Panc1 (cell line): ENCODE results near the gene PLIN5. TPM values are rescaled to one million over a fixed set of nuclear protein-coding genes. Genes with fewer than 3 reads are reported as not detected.

Experiments
- ATAC-seq: fragments of 200-7000 bp; cut with Tn5 transposase; 2 replicates; pipeline ENCODE4 v1.9.1; 2020; ENCODE audit warnings: mild to moderate bottlenecking, moderate library complexity
- BruUV-seq: library from RNA; stranded (reverse); fragments of 400-500 nt; replicated peaks from 2 replicates; lab custom pipeline; 2021; lab: Mats Ljungman, UMichigan
- CTCF ChIA-PET: fragments of 300-600 bp; sonication (Branson Sonifier 250); formaldehyde crosslinking; loops from one replicate; lab custom pipeline; 2022; ENCODE audit warnings: antibody characterized with exemption; lab: Charles Lee
- POLR2A ChIA-PET: fragments of 300-600 bp; sonication (Branson Sonifier 250); formaldehyde crosslinking; loops from one replicate; lab custom pipeline; 2022; ENCODE audit warnings: antibody characterized with exemption; lab: Charles Lee
- DNase-seq: peaks from one replicate; pipeline ENCODE4 v3.0.0-alpha.2; 2010; ENCODE audit warnings: low read depth, low spot score
- H3K27ac ChIP-seq: 2 replicates; pipeline ENCODE4 v1.5.1; 2011; ENCODE audit warnings: mild to moderate bottlenecking, low read length, inconsistent platforms
- H3K27me3 ChIP-seq: fragments of 200-500 bp; sonication (Bioruptor generic); 2 replicates; pipeline ENCODE4 v1.6.0; 2014; ENCODE audit warnings: low read length, inconsistent platforms; ENCODE audit not compliant: control insufficient read depth, insufficient read depth
- H3K36me3 ChIP-seq: fragments of 200-500 bp; sonication (Bioruptor generic); 2 replicates; pipeline ENCODE4 v1.5.1; 2014; ENCODE audit warnings: inconsistent platforms, mild to moderate bottlenecking, low read length, moderate library complexity; ENCODE audit not compliant: control insufficient read depth, insufficient read depth
- H3K4me1 ChIP-seq: 2 replicates; pipeline ENCODE4 v1.5.1; 2011; ENCODE audit warnings: inconsistent platforms, mild to moderate bottlenecking, low read length, moderate library complexity; ENCODE audit not compliant: control insufficient read depth, insufficient read depth
- H3K4me3 ChIP-seq, 2 experiments: 2 replicates each; pipeline ENCODE4 v1.5.1; 2011 to 2012; ENCODE audit warnings: low read depth in 2 of 2, low read length in 2 of 2, mild to moderate bottlenecking in 2 of 2, inconsistent platforms in 1 of 2, moderate library complexity in 1 of 2
- H3K9me3 ChIP-seq: fragments of 200-500 bp; sonication (Bioruptor generic); 2 replicates; pipeline ENCODE4 v1.5.1; 2014; ENCODE audit warnings: low read depth, mild to moderate bottlenecking, inconsistent platforms, low read length, moderate library complexity; ENCODE audit not compliant: control insufficient read depth, insufficient read depth
- POLR2AphosphoS5 ChIP-seq: IDR thresholded peaks from 2 replicates; pipeline ENCODE4 v1.6.1; 2012; ENCODE audit warnings: mild to moderate bottlenecking, low read depth, low read length, moderate library complexity
- SIN3A ChIP-seq: IDR thresholded peaks from 2 replicates; pipeline ENCODE4 v1.6.1; 2012; ENCODE audit warnings: low read depth, mild to moderate bottlenecking, low read length, moderate library complexity, borderline replicate concordance; ENCODE audit not compliant: insufficient read depth
- TCF7L2 ChIP-seq: IDR thresholded peaks from 2 replicates; pipeline ENCODE4 v1.6.1; 2011; ENCODE audit warnings: mild to moderate bottlenecking, low read depth, low read length, inconsistent platforms
- in situ Hi-C: cut with HindIII; loops from 2 replicates; pipeline ENCODE4 v1.10.0; 2016; ENCODE audit warnings: low sequenced_read_pairs, low pct_unique_long_range_greater_than_20kb
- intact Hi-C: fragments of 100-400 bp; cut with micrococcal nuclease; formaldehyde crosslinking; loops from one replicate; pipeline ENCODE4 v1.10.0; 2022; ENCODE audit not compliant: unreplicated experiment
- total RNA-seq: library from RNA; stranded (reverse); gene quantifications from one replicate; pipeline ENCODE4 v1.2.1, GENCODE V29; 2021; ENCODE audit not compliant: unreplicated experiment
- TF ChIP-seq, protein P1 (sequence below), 2 experiments: IDR thresholded peaks; 2 replicates each; pipeline ENCODE4 v1.6.1; 2011 to 2012; ENCODE audit warnings: low read depth in 2 of 2, control low read depth in 1 of 2, low read length in 1 of 2, mild to moderate bottlenecking in 1 of 2, moderate library complexity in 1 of 2; ENCODE audit not compliant: insufficient read depth in 1 of 2
- TF ChIP-seq, protein P2 (sequence below): fragments of 450-650 bp; IDR thresholded peaks from 2 replicates; pipeline ENCODE4 v1.5.1; 2017; ENCODE audit warnings: mild to moderate bottlenecking

PLIN5 gene
- total RNA-seq, 1 experiment from 2014 or later = 0.64 TPM

DNA sequence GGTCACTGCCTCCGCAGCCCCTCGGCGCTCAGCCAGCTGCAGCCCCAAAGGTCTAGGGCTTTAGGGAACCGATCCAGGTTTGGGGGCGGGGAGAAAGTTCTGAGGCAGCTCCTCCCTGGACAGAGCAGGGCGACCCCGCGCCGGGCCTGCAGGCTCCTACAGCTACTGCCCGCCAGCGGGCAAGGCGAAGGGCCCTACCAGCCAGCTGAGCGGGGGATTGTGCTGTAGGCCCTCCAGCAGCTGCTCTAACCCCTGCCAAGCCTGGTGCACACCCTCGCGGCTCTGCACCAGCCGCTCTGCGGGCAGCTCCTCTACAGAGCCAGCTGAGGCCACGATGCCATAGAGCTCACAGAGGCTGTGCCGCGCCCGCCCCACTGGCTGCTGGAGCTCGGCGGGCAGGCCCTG, 30.7 kb downstream of the PLIN5 start:
- H3K4me1 ChIP-seq = no peaks in the 10 kb centered on the region
- DNase-seq (no peak), ATAC-seq (no peak)
- intact Hi-C loops (no loop called here), in situ Hi-C loops (no loop called here)
- ChIA-PET POLR2A (no interaction called here), CTCF (interaction anchor here (0.6 kb wide), 1 partner anchor 12 kb away, joined by 5 read pairs; no protein-coding TSS in a partner anchor)
- no TSS peak for BruUV-seq
- H3K9me3 ChIP-seq = no peaks in the 10 kb centered on the region
- no peak overlapping the region for H3K27ac ChIP-seq
- H3K4me3 ChIP-seq = no peak overlapping the region
- no peaks in the 10 kb centered on the region for H3K27me3 ChIP-seq
- no peaks in the 10 kb centered on the region for H3K36me3 ChIP-seq
- TF ChIP-seq POLR2AphosphoS5 (no peak), SIN3A (no peak), TCF7L2 (no peak)
- TF ChIP-seq, protein P1, sequence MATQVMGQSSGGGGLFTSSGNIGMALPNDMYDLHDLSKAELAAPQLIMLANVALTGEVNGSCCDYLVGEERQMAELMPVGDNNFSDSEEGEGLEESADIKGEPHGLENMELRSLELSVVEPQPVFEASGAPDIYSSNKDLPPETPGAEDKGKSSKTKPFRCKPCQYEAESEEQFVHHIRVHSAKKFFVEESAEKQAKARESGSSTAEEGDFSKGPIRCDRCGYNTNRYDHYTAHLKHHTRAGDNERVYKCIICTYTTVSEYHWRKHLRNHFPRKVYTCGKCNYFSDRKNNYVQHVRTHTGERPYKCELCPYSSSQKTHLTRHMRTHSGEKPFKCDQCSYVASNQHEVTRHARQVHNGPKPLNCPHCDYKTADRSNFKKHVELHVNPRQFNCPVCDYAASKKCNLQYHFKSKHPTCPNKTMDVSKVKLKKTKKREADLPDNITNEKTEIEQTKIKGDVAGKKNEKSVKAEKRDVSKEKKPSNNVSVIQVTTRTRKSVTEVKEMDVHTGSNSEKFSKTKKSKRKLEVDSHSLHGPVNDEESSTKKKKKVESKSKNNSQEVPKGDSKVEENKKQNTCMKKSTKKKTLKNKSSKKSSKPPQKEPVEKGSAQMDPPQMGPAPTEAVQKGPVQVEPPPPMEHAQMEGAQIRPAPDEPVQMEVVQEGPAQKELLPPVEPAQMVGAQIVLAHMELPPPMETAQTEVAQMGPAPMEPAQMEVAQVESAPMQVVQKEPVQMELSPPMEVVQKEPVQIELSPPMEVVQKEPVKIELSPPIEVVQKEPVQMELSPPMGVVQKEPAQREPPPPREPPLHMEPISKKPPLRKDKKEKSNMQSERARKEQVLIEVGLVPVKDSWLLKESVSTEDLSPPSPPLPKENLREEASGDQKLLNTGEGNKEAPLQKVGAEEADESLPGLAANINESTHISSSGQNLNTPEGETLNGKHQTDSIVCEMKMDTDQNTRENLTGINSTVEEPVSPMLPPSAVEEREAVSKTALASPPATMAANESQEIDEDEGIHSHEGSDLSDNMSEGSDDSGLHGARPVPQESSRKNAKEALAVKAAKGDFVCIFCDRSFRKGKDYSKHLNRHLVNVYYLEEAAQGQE (IDR thresholded peaks at IDR 0.05; ENCODE audit: insufficient read depth in 1 of 2, low read depth in 2 of 2, low read length in 1 of 2) = no peak
- TF ChIP-seq, protein P2, sequence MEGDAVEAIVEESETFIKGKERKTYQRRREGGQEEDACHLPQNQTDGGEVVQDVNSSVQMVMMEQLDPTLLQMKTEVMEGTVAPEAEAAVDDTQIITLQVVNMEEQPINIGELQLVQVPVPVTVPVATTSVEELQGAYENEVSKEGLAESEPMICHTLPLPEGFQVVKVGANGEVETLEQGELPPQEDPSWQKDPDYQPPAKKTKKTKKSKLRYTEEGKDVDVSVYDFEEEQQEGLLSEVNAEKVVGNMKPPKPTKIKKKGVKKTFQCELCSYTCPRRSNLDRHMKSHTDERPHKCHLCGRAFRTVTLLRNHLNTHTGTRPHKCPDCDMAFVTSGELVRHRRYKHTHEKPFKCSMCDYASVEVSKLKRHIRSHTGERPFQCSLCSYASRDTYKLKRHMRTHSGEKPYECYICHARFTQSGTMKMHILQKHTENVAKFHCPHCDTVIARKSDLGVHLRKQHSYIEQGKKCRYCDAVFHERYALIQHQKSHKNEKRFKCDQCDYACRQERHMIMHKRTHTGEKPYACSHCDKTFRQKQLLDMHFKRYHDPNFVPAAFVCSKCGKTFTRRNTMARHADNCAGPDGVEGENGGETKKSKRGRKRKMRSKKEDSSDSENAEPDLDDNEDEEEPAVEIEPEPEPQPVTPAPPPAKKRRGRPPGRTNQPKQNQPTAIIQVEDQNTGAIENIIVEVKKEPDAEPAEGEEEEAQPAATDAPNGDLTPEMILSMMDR = no peak

DNA sequence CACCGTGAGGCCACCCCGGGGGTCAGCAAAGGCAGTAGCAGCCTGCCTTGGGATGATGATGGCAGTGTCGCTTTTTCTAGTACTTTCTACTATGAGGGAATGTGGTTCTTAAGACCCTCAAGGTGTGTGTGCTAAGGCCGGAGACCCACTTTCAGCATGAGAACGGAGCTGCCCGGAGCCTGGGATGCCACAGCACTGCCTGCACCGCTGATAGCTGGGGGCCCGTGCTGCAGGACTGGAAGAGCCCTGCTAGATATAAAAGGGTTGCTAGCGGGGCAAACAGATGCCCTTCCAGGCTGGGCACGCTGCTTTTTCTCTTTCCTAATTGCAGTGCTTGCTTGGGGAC, 31.2 kb downstream of the PLIN5 start:
- DNase-seq (no peak), ATAC-seq (no peak)
- Histone ChIP-seq H3K4me3 (no peak overlapping the region), H3K27ac (no peak overlapping the region), H3K27me3 (no peaks in the 10 kb centered on the region), H3K36me3 (no peaks in the 10 kb centered on the region), H3K9me3 (no peaks in the 10 kb centered on the region), H3K4me1 (no peaks in the 10 kb centered on the region)
- ChIA-PET CTCF (interaction anchor here (0.6 kb wide), 1 partner anchor 12 kb away, joined by 5 read pairs; no protein-coding TSS in a partner anchor), POLR2A (no interaction called here)
- TF ChIP-seq POLR2AphosphoS5 (no peak), TCF7L2 (no peak), SIN3A (no peak)
- TF ChIP-seq, protein P2 = no peak
- TF ChIP-seq, protein P1 (IDR thresholded peaks at IDR 0.05; ENCODE audit: insufficient read depth in 1 of 2, low read depth in 2 of 2, low read length in 1 of 2) = no peak
- no TSS peak for BruUV-seq
- in situ Hi-C loops = no loop called here
- intact Hi-C loops = no loop called here
